Thoracic aorta (tissue), 2 donors: ENCODE measurements around the gene STX11. TPM values are rescaled to one million over a fixed set of nuclear protein-coding genes. Genes with fewer than 3 reads are reported as not detected.
A peak's percentile ranks its signal among the peaks of the same experiment; 100 is the strongest.
"Not testable (repeated sequence)": the region's sequence is repeated elsewhere in the genome, so short reads cannot be mapped to it uniquely, and the experiment has no call there.

Experiments
- ATAC-seq: fragments of 150-250 bp; one replicate; pipeline ENCODE4 v1.8.0; 2017; ENCODE audit warnings: low read depth; ENCODE audit not compliant: insufficient number of reproducible peaks, low FRiP score
- DNase-seq: peaks from one replicate; pipeline ENCODE4 v3.0.0-alpha.2; 2020; ENCODE audit warnings: low spot score
- H3K27ac ChIP-seq, 2 donors: fragments of 200-600 bp; sonication (generic); 1 replicate in 1 of 2; 2 replicates in 1 of 2; pipeline ENCODE4 v1.5.1; 2016; ENCODE audit warnings: mild to moderate bottlenecking in 2 of 2, moderate library complexity in 2 of 2
- H3K27me3 ChIP-seq: fragments of 200-600 bp; sonication (generic); replicated peaks from 2 replicates; pipeline ENCODE4 v1.6.0; 2016; ENCODE audit warnings: mild to moderate bottlenecking; ENCODE audit not compliant: insufficient read depth
- H3K36me3 ChIP-seq: fragments of 200-600 bp; sonication (generic); one replicate; pipeline ENCODE4 v1.5.1; 2016
- H3K4me1 ChIP-seq, 2 donors: fragments of 200-600 bp; sonication (generic); 1 replicate in 1 of 2; 2 replicates in 1 of 2; pipeline versions ENCODE4 v1.5.1 to v1.6.0; 2016; ENCODE audit warnings: low read depth in 2 of 2, mild to moderate bottlenecking in 1 of 2; ENCODE audit not compliant: control insufficient read depth in 1 of 2
- H3K4me3 ChIP-seq: fragments of 200-600 bp; sonication (generic); 2 replicates; pipeline ENCODE4 v1.5.1; 2016; ENCODE audit warnings: mild to moderate bottlenecking
- H3K9me3 ChIP-seq: fragments of 200-600 bp; sonication (generic); 2 replicates; pipeline ENCODE4 v1.5.1; 2016
- total RNA-seq, 2 donors: library from RNA; depleted of rRNA; stranded (reverse); fragments of >200 nt; gene quantifications; one replicate each; pipeline versions ENCODE4 v1.1.0 to v1.2.3, GENCODE V29; 2016
- TF ChIP-seq, protein P1 (sequence below): fragments of 200-600 bp; sonication (generic); IDR thresholded peaks from one replicate; pipeline ENCODE4 v1.5.1; 2019; ENCODE audit warnings: antibody characterized with exemption

The STX11 gene
- total RNA-seq, 2 donors from 2014 or later = 12.1 to 17.2 TPM

DNA sequence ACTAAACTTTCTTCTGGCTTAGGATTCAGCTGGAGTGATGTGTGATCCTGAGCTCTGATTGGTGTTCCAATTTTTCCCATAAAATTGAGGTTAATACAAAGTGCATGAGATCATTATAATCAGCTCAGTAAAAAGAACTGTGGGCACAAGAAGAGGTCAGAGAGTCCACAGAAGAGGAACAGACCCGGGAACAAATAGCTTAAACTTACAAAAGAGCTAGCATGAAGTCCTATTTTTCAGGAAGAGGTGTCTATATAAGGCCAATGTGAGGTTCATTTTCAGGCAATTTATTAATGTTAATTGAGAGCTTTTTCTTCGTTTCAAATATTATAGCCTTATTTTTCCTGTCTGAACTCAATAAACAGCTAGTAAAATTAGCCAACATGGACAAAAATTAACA is 26.9 kb upstream of the STX11 start:
- TF ChIP-seq, protein P1, sequence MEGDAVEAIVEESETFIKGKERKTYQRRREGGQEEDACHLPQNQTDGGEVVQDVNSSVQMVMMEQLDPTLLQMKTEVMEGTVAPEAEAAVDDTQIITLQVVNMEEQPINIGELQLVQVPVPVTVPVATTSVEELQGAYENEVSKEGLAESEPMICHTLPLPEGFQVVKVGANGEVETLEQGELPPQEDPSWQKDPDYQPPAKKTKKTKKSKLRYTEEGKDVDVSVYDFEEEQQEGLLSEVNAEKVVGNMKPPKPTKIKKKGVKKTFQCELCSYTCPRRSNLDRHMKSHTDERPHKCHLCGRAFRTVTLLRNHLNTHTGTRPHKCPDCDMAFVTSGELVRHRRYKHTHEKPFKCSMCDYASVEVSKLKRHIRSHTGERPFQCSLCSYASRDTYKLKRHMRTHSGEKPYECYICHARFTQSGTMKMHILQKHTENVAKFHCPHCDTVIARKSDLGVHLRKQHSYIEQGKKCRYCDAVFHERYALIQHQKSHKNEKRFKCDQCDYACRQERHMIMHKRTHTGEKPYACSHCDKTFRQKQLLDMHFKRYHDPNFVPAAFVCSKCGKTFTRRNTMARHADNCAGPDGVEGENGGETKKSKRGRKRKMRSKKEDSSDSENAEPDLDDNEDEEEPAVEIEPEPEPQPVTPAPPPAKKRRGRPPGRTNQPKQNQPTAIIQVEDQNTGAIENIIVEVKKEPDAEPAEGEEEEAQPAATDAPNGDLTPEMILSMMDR = no peak
- ATAC-seq (no peak), DNase-seq (no peak)
- Histone ChIP-seq H3K4me3 (no peak overlapping the region), H3K27ac (no peak overlapping the region), H3K27me3 (no peaks in the 10 kb centered on the region), H3K9me3 (no peaks in the 10 kb centered on the region), H3K4me1 (no peaks in the 10 kb centered on the region), H3K36me3 (no peaks in the 10 kb centered on the region)

DNA sequence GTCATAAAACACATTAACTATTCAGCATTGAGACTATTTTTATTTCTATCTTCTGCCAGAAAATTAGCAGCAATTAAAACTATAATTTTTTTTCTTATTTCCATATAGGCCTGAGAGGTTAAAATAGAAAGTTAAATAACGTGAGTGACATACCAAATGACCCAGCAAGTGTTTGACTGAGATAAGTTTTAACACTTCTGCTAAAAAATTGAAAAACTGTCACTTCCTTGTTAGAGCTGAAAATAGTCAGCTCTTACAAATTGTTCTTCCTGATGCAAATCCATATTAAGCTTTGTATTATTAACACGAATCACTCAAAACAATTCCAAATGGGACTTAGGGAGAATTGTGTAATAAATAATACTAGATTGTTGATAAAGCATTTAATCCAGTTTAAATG is 26.5 kb upstream of the STX11 start:
- Histone ChIP-seq H3K27ac (no peak overlapping the region), H3K4me3 (no peak overlapping the region), H3K27me3 (no peaks in the 10 kb centered on the region), H3K4me1 (no peaks in the 10 kb centered on the region), H3K36me3 (no peaks in the 10 kb centered on the region), H3K9me3 (no peaks in the 10 kb centered on the region)
- ATAC-seq = no peak
- TF ChIP-seq, protein P1 = no peak
- DNase-seq = no peak

DNA sequence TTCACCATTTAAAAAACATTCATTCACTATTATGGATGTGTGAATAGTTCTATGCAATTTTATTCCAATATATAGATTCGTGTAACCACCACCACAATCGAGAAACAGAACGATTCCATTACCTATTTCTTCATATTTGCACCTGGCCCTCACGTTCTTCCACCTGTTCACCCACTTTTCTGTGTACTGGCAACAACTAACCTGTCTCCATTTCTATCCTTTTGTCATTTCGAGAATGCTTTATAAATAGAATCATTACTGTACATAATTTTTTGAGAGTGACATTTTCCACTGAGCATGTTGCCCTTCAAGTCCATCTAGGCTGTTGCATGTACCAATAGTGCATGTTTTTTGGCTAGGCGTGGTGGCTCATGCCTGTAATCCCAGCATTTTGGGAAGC is 23.2 kb upstream of the STX11 start:
- TF ChIP-seq, protein P1 = no peak

DNA sequence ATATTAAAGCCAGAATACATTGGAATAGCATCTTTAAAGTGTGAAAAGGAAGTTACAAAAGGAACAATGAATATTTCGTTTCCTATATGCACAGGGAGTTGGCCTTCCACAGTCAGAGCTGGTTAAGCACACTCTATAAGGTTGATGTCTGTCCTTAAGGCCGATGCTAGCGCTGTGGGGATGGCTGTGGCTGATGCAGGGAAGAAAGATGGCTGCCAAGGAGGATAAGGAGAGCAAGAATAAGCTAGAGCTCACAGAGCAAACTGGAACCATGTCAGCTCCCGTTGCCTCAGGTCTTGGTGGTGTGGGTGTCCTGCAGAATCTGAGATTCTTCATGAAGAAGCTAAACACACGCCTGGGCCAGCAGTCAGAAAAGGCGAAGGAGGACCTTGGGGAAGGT is 20.8 kb upstream of the STX11 start:
- Histone ChIP-seq H3K4me1 (peaks cover 0 to 10% of the 10 kb centered on the region in 2 donors), H3K4me3 (no peak overlapping the region), H3K9me3 (no peaks in the 10 kb centered on the region), H3K27me3 (no peaks in the 10 kb centered on the region), H3K27ac (no peak overlapping the region), H3K36me3 (no peaks in the 10 kb centered on the region)
- DNase-seq = no peak
- no peak for ATAC-seq
- TF ChIP-seq, protein P1 = no peak

More for the DNA sequence above, 23.2 kb upstream of the STX11 start:
- Histone ChIP-seq H3K4me1 (peaks cover 0 to 10% of the 10 kb centered on the region in 2 donors), H3K27me3 (no peaks in the 10 kb centered on the region), H3K4me3 (no peak overlapping the region), H3K9me3 (no peaks in the 10 kb centered on the region), H3K36me3 (no peaks in the 10 kb centered on the region), H3K27ac (no peak overlapping the region)
- no peak for ATAC-seq
- DNase-seq = no peak

DNA sequence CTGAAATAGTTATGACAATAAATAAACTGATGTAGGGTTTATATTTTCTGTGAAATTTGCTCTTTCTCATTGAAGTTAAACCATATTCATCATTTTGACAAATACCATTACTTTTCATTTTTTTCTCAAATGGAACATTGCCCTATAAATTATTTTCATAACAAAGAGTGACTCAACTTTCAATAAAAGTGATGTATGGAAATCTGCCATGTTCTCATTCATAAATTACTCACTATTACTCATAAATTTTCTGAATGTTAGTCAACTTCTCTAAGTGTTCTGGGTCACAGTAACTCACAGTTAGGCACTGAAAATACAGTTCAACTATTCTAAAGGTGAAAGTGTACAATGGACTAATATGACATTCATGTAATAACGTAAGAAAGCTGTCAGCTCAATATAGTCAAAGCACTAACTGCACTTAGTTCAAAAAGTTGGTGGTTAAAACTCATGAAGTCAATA is 19.0 kb upstream of the STX11 start:
- Histone ChIP-seq H3K4me1 (peaks cover 0 to 10% of the 10 kb centered on the region in 2 donors), H3K36me3 (no peaks in the 10 kb centered on the region), H3K27me3 (no peaks in the 10 kb centered on the region), H3K4me3 (peak overlapping the region; percentile 46), H3K9me3 (no peaks in the 10 kb centered on the region), H3K27ac (no peak overlapping the region)
- ATAC-seq (no peak), DNase-seq (no peak)
- TF ChIP-seq, protein P1 = no peak

DNA sequence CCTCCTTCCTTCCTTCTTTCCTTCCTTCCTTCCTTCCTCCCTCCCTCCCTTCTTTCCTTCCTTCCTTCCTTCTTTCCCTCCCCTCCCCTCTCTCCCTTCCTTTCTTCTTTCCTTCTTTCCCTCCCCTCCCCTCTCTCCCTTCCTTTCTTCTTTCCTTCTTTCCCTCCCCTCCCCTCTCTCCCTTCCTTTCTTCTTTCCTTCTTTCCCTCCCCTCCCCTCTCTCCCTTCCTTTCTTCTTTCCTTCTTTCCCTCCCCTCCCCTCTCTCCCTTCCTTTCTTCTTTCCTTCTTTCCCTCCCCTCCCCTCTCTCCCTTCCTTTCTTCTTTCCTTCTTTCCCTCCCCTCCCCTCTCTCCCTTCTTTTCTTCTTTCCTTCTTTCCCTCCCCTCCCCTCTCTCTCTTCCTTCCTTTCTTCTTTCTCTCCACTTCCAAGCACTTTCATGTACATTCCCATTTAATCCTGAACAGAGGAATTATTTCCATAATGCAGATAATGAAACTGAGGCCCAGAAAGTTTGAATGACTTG is 18.1 kb upstream of the STX11 start:
- not testable (repeated sequence) for H3K4me3 ChIP-seq, H3K9me3 ChIP-seq, H3K27ac ChIP-seq, ATAC-seq, DNase-seq, H3K27me3 ChIP-seq, H3K36me3 ChIP-seq
- peaks cover 0 to 10% of the 10 kb centered on the region in 2 donors for H3K4me1 ChIP-seq
